H1 (cell line): ENCODE measurements around the gene NFE2L2. TPM values are rescaled to one million over a fixed set of nuclear protein-coding genes. Genes with fewer than 3 reads are reported as not detected.

Experiments used
- CHD7 ChIP-seq: fragments of 300-600 bp; sonication (generic); IDR thresholded peaks from 2 replicates; pipeline ENCODE4 v1.7.1; 2012; ENCODE audit warnings: low read length, moderate library complexity, mild to moderate bottlenecking, inconsistent platforms; ENCODE audit not compliant: insufficient replicate concordance
- EP300 ChIP-seq, 2 experiments: IDR thresholded peaks; 1 replicate in 1 of 2; 2 replicates in 1 of 2; pipeline ENCODE4 v1.6.1; 2011 to 2012; ENCODE audit warnings: low read depth in 2 of 2, low read length in 2 of 2, mild to moderate bottlenecking in 2 of 2, borderline replicate concordance in 1 of 2, inconsistent platforms in 1 of 2, moderate library complexity in 1 of 2
- GABPA ChIP-seq: IDR thresholded peaks from 2 replicates; pipeline ENCODE4 v1.6.1; 2011; ENCODE audit warnings: mild to moderate bottlenecking, low read length, moderate library complexity, borderline replicate concordance; ENCODE audit not compliant: insufficient read depth
- JUND ChIP-seq: IDR thresholded peaks from 2 replicates; pipeline ENCODE4 v1.6.1; 2011; ENCODE audit warnings: mild to moderate bottlenecking, improper control_type of control experiment, low read length
- KDM5A ChIP-seq: fragments of 200-600 bp; IDR thresholded peaks from 2 replicates; pipeline ENCODE4 v1.7.1; 2012; ENCODE audit warnings: mild to moderate bottlenecking, low read length, inconsistent platforms, mixed read lengths
- MAFK ChIP-seq: IDR thresholded peaks from 2 replicates; pipeline ENCODE4 v1.6.1; 2012; ENCODE audit warnings: low read depth, mild to moderate bottlenecking, improper control_type of control experiment, low read length
- NANOG ChIP-seq: IDR thresholded peaks from 2 replicates; pipeline ENCODE4 v1.6.1; 2011; ENCODE audit warnings: low read length, low read depth, mild to moderate bottlenecking, inconsistent platforms; ENCODE audit not compliant: insufficient read depth, poor library complexity, severe bottlenecking
- SRF ChIP-seq: IDR thresholded peaks from 2 replicates; pipeline ENCODE4 v1.6.1; 2011; ENCODE audit warnings: mild to moderate bottlenecking, low read depth, low read length, moderate library complexity
- polyA plus RNA-seq, 7 experiments: library from polyadenylated mRNA; depleted of rRNA in 3 of 7; stranded (reverse) in 5 of 7; unstranded in 2 of 7; fragments of >200 nt in 5 of 7; fragments of 200-250 nt in 2 of 7; gene quantifications; 1 replicate in 5 of 7; 2 replicates in 1 of 7; 4 replicates in 1 of 7; pipeline versions ENCODE4 v1.2.1 to v1.2.3, GENCODE V29; 2011 to 2013; ENCODE audit warnings: missing spikeins in 2 of 7, mixed read lengths in 2 of 7
- total RNA-seq: library from RNA; stranded (reverse); fragmentation: NEBNext Ultra II Directional; extraction: Animal tissue kit (Norgen Biotek cat#: 25700); gene quantifications from 2 replicates; pipeline ENCODE4 v1.2.1, GENCODE V29; 2021

NFE2L2 gene
- total and polyA plus RNA-seq, 2 of the 8 experiments (the other 6 are each of a cell fraction or from before 2014, with no cell fraction given) = 33.2 to 34.5 TPM

GRCh38 chr2:177260379-177260778 is 4.1 kb downstream of the NFE2L2 start (continued):
- no peak for TF ChIP-seq CHD7
- no peak for TF ChIP-seq JUND
- TF ChIP-seq MAFK = no peak
- TF ChIP-seq GABPA = no peak
- no peak for TF ChIP-seq KDM5A
- no peak for TF ChIP-seq EP300 (IDR thresholded peaks at IDR 0.05; ENCODE audit: borderline replicate concordance in 1 of 2, low read depth in 2 of 2, low read length in 2 of 2)
- no peak for TF ChIP-seq SRF
- TF ChIP-seq NANOG = no peak
